GOT3 (cell line): ENCODE results near the gene PPP1R3G.

Experiments
- DNase-seq: peaks from one replicate; lab custom pipeline; 2025; ENCODE audit warnings: mixed read lengths; lab: John Stamatoyannopoulos, UW

PPP1R3G gene

DNA sequence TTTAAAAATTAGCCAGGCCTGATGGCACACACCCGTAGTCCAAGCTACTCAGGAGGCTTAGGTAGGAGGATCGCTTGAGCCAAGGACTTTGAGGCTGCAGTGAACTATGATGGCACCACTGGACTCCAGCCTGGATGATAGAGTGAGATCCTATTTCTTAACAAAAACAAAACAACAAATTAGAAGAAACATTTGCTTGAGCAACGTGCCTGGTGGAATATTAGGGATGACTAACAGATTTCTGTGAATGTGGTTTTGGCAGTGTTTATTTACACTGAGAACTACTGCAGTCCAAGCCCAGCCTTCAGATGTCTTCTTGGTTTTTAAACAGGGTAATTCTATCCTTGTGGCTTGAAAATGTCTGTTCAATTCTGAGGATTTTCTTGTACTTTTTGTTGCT, 9.2 kb downstream of the PPP1R3G start:
- no peak for DNase-seq

DNA sequence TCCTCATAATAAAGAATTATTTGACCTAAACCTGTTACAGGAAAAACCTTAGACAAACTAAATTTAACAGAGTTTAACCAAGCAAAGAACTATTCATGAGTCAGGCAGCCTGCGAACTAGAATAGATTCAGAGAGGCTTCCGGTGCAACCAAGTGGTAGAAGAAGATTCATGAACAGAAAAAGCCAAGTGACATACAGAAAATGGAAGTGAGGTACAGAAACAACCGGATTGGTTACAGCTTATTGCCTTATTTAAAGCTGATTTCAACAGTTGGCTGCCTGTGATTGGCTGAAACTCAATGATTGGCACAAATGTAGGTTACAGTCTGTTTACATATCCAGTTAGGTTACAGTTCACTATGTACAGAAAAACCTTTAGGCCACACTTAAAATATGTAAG, 10.1 kb downstream of the PPP1R3G start:
- no peak for DNase-seq

DNA sequence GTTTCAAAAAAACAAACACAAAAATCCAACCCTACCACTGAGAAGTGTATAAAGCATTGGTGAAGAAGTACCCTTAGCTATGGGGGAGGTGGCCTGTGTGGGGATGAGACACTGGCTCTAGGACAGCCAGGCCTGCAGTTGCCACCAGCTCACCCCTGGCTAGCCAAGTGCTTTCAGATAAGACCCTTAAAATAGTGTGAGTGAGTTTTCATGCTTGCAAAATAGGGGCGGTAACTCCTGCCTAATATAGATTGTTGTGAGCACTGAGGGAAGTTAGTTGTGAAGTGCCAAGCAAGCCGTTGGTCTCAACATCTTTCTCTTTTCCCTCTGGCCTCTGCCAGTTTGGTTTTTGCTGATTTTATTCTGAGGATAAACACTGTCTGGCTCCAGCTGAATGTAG, 11.3 kb downstream of the PPP1R3G start:
- no peak for DNase-seq

DNA sequence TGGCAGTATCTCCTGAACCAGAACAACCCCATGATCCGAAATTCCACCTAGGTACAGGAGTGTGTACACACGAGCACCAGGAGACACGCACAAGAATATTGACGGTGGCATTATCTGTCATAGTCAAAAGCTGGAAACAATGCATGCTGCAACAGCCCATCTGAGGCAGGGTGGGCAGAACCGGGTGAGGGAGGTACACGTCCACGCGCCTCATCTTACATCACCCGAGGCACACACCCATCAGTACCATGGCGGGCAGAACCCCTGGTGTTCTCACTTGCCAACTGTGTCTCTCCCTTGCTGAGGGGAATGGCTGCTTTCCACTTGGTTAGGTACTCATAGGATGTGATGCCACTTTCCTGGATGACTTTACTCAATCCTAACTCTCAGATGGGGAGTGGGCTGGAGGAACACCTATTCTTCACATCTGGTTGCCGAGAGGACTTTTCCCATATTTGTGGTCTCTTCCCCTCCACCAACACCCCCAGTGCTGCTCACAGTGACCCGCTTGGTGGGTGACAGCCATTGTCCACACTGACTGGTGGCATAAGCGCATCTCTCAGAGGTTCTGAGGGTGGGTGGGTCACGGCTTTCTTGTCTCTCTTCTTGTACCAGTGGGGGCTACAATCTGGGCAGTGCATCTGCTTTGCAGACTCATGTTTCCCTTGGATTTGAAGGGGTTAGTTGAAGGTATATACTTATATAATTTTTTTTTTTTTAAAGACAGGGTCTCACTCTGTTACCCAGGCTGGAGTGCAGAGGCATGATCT, 13.5 kb downstream of the PPP1R3G start:
- DNase-seq: no peak

DNA sequence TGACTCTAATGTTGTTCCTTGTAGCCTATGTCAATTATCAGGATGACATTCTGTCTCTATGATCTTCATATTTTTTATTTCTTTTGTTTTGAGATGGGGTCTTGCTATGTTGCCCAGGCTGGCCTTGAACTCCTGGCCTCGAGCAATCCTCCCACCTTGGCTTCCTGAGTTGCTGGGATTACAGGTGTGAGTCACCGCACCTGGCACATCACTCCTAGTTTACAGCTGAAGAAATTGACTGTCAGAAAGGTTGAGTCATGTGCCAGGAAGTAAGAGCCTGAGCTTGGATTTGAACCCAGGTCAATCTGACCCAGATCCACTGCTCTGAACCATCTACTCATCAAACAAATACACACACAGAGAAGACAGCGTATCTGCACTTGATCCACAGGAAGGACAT, 14.4 kb downstream of the PPP1R3G start:
- no peak for DNase-seq

DNA sequence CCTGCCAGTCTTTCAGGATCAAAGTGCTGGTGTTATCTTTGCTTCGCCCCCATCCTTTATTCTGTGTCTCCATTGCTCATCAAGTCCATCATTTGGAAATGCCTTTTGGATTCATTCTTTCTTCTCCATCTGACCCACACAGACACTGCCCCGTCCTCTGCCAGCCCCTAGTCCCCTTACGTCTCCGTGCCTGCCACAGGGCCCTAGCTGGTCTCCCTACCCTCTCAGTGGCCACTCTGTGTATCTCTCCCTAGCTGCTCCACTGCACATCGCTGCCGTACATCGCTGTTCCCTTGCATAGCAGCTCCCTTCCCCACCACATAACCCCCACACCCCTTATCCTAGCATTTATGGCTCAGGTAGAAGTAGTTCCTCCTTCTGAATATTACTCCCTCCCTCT, 15.7 kb downstream of the PPP1R3G start:
- no peak for DNase-seq

DNA sequence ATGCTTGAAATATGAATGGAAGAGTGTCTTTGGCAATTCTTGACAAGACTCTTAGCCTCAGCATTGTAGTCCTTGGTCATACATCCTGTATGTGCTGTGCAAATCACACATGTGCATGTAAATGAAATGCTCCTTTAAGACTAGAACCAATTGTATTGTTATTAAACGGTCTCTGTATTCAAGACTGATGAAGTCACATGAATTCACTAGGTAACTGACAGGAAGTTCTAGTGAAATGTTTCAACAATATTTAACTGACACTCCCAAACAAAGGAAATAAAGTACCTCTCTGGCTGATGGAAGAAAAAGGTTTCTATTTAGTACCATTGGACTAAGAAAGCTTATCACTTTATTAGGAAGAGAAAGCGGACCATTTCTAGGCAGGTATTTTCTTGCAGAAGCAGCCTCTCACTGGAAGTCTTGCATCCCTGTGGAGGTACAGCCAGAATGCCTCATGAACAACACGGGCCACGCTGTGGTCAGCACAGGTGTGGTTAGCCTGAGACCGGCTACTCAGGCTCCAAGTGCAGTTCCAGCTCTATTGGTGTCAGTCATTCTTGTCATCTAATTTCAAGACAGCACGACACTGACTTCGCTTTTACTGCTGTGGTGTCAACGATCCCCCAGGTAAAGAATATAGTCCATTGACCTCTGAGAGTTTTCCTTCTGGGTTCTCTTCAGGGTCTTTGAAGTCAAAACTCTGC, 17.3 kb downstream of the PPP1R3G start:
- no peak for DNase-seq

DNA sequence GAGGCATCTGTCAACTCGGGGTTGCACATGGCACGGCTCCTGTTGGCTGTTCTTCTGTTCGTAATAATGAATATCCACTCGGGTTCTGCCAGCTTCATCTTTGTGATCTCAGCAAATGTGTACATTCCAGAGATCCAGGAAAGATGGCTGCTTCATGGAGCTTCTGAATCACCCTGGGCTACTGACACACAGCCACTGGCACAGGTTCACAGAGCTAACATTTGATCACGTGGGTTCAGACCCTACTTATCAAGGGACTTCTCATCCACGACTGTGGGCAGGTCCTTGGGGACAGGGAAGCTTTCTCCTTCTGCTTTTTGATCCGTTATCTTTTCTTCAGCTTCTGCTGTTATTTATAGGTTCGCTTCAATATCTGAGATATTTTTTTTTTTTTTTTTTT, 18.1 kb downstream of the PPP1R3G start:
- DNase-seq: no peak

DNA sequence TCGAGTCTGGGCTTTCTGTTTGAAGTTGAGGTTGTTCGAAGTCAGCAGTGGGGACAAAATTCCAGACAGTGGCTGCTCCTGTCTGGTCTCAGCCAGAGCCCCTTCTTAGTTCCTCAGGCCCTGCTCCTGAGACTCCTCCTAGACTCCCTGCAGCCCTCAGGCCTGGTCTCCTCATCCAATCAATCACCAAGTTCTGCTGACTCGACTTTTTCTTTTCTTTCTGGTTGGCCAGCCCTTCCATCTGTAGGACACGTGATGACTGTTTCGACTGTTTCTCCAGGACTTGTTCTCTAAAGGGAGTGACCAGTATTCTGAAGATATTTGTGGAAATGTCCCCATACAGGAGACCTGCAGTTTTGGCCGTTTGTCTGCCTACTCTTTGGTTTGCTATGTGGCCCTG, 19.5 kb downstream of the PPP1R3G start:
- no peak for DNase-seq

DNA sequence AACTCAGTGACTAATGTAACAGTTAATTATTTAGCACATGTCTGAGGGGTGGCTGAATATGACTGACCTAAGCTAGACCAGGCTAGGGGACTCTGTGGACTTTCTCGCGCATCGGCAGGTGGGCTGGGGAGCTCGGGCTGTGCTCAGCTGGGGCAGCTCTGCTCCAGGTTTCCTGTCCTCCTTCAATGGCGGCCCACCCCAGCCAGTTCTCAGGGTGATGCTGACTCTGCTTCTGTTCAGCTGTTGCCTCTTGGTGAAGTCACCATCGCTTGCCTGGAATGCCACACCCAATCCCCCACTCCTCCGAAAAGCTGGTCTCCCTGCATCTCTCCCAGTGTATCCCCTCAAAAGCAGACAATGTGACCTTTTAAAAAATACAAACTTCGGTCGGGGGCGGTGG, 20.0 kb downstream of the PPP1R3G start:
- DNase-seq: no peak

DNA sequence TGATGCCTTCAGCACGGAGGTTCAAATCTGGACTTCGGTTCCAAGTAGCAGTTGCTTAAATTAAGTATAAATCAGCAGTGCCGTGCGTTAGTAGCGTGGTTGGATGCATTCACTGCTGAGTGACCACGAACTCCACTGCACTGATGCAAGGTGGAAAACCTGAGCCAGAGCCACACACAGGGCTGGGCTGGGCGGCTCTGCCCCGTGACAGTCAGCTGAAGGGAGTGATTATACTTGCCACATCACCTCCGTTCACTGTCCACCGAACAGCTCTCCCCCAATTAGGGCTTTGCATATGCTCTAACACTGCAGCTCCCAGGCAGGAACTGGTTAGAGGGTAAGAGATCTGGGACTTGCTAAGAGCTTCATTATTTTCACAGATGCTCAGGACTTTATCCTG, 22.2 kb downstream of the PPP1R3G start:
- no peak for DNase-seq

DNA sequence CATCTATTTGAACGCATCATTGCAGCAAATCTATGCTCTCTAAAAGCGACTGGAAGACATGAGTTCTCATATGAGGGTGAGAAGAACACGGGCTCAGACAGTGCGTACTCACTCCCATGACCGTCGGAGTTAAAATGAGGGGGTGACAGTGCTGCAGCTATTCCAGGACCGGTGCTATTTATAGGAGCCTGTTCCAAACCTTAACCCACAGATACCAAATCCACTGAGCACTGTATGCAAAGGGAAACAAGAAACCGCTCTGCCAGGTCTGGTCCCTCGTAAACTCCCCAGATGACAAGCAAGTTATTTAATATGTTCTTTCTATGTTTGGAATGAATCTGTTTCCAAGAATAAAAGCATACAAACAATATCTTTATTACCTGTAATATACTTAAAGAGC, 22.9 kb downstream of the PPP1R3G start:
- no peak for DNase-seq

DNA sequence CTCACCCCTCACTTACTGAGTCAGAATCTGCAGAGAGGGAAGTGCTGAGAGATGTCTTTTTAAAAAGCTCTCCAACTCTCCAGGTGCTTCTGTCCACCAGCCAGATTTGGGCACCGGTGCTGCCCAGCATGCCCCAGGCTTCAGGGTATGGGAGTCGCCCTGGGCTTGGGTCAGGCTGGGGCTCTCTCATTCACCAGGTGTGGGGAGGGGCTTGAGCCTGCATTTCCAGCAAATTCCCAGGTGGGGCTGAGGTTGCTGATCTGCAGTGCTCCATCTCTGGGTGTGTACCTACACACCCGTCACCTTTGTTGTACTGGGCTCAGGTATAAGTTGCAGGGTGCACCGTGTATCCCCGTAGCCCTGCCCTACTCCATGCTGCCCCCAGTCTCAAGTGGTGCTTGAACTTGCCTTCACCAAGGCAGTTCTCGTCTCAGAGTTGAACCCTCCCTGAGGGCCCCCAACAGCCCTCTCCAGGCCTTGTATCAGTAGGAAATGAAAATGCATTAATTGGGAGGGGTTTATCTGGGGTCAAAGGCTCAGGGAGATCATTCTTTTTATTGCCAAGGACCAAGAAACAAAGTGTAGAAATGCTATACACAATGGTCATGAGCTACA, 23.5 kb downstream of the PPP1R3G start:
- DNase-seq: no peak

DNA sequence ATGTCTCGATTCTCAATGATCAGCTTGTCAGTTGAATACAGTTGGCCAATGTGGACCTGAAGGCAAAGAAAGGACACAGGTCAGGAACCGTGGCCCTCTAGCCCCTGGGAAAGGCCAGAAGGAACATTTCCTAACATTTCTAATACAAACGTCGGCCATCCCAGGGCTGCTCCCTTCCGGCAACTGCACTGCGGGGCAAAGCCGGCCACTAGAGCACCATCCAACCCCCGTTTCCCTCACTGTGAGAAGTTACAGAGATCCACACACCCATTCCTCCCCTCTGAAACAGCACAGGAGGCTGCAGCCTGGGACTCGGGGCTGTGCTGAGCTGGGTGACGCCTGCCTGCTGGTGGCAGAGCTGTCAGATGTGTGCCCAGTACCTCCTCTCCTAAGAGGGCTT, 24.3 kb downstream of the PPP1R3G start:
- no peak for DNase-seq

DNA sequence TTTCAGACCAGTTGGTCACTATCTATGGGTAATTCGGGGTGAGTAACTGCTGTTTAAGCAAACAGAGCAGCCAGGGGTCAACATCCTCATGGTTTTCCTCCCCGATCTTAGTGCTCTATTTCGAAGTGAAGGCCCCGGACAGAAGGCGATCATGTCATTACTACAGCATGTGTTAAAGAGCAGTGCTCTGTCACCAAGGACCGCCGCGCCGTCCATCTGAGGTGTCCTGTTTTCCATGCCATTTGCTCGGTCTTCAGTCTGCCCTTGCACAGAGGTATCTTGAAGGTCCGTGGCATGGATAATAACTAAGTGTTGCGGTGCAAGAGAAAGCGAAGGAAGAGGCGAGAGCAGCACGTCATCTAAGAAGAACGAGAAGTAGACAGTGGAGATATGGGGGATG, 25.1 kb downstream of the PPP1R3G start:
- DNase-seq: no peak

DNA sequence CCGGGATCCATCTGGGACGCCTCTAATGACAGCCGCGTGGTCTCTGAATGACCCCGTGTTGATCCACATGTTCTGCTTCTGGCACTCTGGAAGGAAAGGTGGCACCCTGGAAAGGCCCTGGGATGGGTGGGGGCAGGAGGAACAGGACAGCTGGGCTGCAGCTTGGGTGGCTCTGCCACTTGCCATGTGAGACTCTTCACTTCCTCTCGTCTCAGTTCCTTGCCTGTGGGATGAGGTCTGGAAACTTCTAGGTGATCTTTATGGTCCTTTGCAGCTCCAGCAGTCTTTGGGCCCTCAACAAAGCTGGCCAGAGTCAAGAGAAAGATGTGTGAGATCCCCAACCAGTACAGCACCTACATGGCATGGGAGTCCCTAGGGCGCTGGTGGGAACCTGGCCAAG, 26.5 kb downstream of the PPP1R3G start:
- DNase-seq: no peak

DNA sequence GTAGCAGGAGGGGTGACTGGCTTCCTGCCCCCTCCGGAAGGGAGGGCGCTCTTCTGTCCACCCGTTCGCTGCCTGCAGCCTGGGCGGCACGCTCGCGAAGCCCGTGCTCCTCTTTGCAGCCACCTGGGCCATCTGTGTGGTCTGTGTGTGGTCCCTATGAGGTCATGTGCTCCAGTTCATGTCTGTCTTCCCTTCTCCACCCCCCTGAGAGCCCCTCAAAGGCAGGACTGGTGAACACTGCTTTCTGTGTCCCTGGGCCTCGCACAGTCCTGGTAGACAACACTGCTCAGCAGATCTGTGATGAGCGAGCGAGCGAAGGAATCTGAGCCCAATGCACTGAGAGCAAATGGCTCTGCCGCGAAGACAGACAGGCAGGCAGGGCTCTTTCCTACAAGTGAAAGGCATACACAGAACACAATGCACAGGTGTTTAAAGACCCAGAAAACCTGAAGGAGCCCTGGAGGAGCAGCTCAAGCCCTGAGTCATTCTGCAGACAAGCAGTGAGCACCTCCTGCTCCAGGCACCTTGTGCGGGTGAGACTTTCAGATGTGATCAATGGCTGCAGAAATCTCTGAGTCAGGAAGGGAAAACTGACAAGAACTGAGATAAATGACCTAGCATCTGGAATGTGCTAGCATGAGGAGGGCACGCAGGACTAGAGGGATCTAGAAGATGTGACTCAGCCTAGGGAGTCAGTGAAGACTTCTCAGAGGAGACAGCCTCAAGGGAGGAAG, 27.1 kb downstream of the PPP1R3G start:
- DNase-seq: no peak

DNA sequence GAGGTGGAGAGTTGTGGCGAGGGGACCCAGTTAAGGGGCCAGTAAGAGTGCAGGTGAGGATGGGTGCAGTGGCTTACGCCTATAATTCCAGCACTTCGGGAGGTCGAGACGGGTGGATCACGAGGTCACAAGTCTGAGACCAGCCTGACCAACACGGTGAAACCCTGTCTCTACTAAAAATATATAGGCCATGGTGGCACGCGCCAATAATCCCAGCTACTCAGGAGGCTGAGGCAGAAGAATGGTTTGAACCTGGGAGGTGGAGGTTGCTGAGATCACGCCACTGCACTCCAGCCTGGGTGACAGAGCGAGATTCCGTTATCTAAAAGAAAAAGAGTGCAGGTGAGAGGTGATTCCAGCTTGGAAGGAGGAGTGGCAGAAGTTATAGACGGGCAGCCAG, 28.0 kb downstream of the PPP1R3G start:
- no peak for DNase-seq

DNA sequence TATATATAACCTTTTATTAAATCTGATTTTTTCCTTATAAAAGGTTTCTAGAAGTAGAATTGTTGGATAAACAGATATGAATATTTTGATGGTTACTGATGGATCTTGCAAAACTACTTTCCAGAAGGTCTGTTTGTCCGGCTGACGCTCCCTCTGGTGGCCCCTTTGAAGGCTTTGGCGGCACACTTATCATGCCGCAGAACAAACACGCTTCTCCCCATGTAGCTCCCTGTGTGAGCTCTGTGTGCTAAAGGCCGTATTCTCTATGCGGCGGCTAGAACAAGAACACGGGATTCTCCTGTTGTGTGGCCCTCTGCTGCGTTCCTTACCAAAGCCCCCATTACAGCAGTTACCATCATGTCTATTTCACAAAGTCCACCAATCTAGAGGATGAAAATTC, 30.0 kb downstream of the PPP1R3G start:
- DNase-seq: no peak

DNA sequence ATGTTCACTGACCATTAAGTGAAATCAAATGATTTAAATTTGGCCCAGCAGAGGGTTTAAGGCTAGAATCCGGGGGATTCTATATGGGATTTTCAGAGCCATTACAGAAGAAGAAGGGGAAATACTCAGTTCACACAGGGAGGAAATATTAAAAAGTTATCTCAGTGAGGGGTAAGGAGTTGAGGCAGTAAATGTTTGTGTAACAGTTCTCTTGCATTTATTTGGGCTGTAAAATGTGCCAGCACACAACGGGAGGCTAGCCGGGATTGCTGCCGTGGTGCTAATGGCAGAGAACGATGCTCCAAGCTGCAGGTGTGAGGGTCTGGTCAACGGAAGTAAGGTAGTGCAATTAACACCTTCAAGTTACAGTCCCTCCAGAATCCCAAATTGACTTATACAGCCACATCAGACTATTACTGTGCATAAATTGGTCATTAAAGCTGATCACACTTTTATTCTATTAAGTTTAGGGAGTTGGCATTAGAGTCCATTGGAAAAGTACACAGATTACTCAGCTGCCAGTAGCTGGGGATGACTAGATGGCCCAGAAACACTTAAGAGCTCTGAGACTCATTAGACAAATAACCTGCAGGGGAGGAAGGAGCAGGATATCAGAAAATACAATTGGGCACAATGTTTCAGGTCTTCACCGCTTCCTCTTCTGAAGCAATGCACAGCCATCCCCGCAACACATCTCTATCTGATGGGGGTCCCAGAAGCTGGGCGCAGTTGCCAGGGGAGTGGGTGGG, 31.3 kb downstream of the PPP1R3G start:
- DNase-seq: no peak

DNA sequence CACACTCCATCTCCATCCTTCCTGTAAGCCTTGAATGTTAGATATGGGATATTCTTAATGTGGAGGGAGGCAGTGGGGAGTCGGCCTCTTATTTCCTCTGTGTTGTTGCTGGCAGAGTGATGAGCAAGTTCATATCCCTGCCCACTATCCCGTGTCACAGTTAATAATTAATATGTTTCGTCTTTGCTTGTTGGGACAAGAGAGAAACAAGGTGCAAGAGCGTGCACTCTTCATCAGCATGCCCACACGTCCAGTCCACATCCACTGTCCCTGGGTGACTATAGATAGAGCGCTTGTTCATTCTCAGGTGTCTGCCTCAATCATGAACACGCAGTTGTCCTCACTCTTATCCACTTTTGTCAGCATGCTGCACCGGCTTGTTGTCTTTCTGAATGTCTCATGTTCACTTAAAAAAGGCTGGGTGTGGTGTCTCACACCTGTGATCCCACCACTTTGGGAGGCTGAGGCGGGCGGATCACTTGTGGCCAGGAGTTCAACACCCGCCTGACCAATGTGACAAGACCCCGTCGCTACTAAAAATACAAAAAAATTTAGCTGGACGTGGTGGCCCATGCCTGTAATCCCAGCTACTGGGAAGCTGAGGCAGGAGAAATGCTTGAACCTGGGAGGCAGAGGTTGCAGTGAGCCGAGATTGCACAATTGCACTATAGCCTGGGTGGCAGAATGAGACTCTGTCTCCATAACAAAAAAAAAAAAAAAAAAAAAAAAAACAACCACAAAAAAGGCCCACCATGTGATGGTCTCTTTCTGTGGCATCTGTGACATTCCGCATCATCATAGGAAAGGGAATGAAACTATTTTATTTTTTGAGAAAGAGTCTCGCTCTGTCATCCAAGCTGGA, 34.2 kb downstream of the PPP1R3G start:
- no peak for DNase-seq
